Neural progenitor cell (in vitro differentiated cells): ENCODE results near the gene GADL1. TPM values are rescaled to one million over a fixed set of nuclear protein-coding genes. Genes with fewer than 3 reads are reported as not detected.

ENCODE experiments used
- DNase-seq: peaks from one replicate; pipeline ENCODE4 v3.0.0-alpha.2; 2016; ENCODE audit warnings: low spot score
- H2AFZ ChIP-seq: fragments of 200-600 bp; sonication (generic); replicated peaks from 2 replicates; pipeline ENCODE4 v1.6.1; 2016; ENCODE audit warnings: antibody characterized with exemption
- H3F3A ChIP-seq: fragments of 200-600 bp; sonication (generic); 2 replicates; pipeline ENCODE4 v1.6.1; 2016; ENCODE audit warnings: antibody characterized with exemption, low read depth
- H3K27ac ChIP-seq: fragments of 200-600 bp; sonication (generic); 2 replicates; pipeline ENCODE4 v1.5.1; 2016; ENCODE audit warnings: mild to moderate bottlenecking
- H3K27me3 ChIP-seq: fragments of 200-600 bp; sonication (generic); 2 replicates; pipeline ENCODE4 v1.6.1; 2016; ENCODE audit warnings: mild to moderate bottlenecking, moderate library complexity
- H3K36me3 ChIP-seq: fragments of 200-600 bp; sonication (generic); 2 replicates; pipeline ENCODE4 v1.5.1; 2016
- H3K4me1 ChIP-seq: fragments of 200-600 bp; sonication (generic); 2 replicates; pipeline ENCODE4 v1.6.1; 2016; ENCODE audit warnings: mixed run types
- H3K4me2 ChIP-seq: fragments of 200-600 bp; sonication (generic); 2 replicates; pipeline ENCODE4 v1.6.1; 2016
- H3K4me3 ChIP-seq: fragments of 200-600 bp; sonication (generic); 2 replicates; pipeline ENCODE4 v1.5.1; 2016
- H3K79me2 ChIP-seq: fragments of 200-600 bp; sonication (generic); 2 replicates; pipeline ENCODE4 v1.6.1; 2016; ENCODE audit warnings: low read depth
- H3K9ac ChIP-seq: fragments of 200-600 bp; sonication (generic); 2 replicates; pipeline ENCODE4 v1.6.1; 2016
- H3K9me3 ChIP-seq: fragments of 200-600 bp; sonication (generic); 2 replicates; pipeline ENCODE4 v1.5.1; 2016; ENCODE audit warnings: low read depth
- H4K20me1 ChIP-seq: fragments of 200-600 bp; sonication (generic); 2 replicates; pipeline ENCODE4 v1.6.1; 2016; ENCODE audit warnings: low read depth
- H3K27ac Mint-ChIP-seq: 3 replicates; pipeline ENCODE4 v1.8.0; 2021; ENCODE audit warnings: mixed read lengths
- H3K27me3 Mint-ChIP-seq: 2 replicates; pipeline ENCODE4 v1.8.0; 2022; ENCODE audit warnings: low read depth, mild to moderate bottlenecking, inconsistent platforms, moderate library complexity, mixed read lengths; ENCODE audit not compliant: insufficient read depth
- H3K36me3 Mint-ChIP-seq: 3 replicates; pipeline ENCODE4 v1.8.0; 2021; ENCODE audit warnings: mixed read lengths
- H3K4me1 Mint-ChIP-seq: 3 replicates; pipeline ENCODE4 v1.8.0; 2021; ENCODE audit warnings: mixed read lengths
- H3K4me3 Mint-ChIP-seq: 3 replicates; pipeline ENCODE4 v1.8.0; 2021; ENCODE audit warnings: mild to moderate bottlenecking, moderate library complexity, mixed read lengths
- H3K9me3 Mint-ChIP-seq: 3 replicates; pipeline ENCODE4 v1.8.0; 2020; ENCODE audit warnings: mixed read lengths
- EZH2 ChIP-seq: fragments of 200-600 bp; sonication (generic); IDR thresholded peaks from 2 replicates; pipeline ENCODE4 v1.6.1; 2017; ENCODE audit warnings: antibody characterized with exemption, mild to moderate bottlenecking, moderate library complexity
- EZH2phosphoT487 ChIP-seq: fragments of 200-600 bp; sonication (generic); IDR thresholded peaks from 2 replicates; pipeline ENCODE4 v1.6.1; 2017; ENCODE audit warnings: antibody characterized with exemption
- total RNA-seq: library from RNA; depleted of rRNA; stranded (reverse); fragments of >200 nt; gene quantifications from 2 replicates; pipeline ENCODE4 v1.2.3, GENCODE V29; 2015; ENCODE audit warnings: low replicate concordance
- TF ChIP-seq, protein P1 (sequence below): fragments of 200-600 bp; sonication (generic); IDR thresholded peaks from 2 replicates; pipeline ENCODE4 v1.5.1; 2017; ENCODE audit warnings: antibody characterized with exemption, mild to moderate bottlenecking

Gene GADL1
- total RNA-seq, 1 donor from 2014 or later: not detected

- no peak overlapping the region for H2AFZ ChIP-seq
- TF ChIP-seq EZH2phosphoT487 (no peak), EZH2 (no peak)
- TF ChIP-seq, protein P1, sequence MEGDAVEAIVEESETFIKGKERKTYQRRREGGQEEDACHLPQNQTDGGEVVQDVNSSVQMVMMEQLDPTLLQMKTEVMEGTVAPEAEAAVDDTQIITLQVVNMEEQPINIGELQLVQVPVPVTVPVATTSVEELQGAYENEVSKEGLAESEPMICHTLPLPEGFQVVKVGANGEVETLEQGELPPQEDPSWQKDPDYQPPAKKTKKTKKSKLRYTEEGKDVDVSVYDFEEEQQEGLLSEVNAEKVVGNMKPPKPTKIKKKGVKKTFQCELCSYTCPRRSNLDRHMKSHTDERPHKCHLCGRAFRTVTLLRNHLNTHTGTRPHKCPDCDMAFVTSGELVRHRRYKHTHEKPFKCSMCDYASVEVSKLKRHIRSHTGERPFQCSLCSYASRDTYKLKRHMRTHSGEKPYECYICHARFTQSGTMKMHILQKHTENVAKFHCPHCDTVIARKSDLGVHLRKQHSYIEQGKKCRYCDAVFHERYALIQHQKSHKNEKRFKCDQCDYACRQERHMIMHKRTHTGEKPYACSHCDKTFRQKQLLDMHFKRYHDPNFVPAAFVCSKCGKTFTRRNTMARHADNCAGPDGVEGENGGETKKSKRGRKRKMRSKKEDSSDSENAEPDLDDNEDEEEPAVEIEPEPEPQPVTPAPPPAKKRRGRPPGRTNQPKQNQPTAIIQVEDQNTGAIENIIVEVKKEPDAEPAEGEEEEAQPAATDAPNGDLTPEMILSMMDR: no peak
Measured at GRCh38 chr3:30872879-30873278, 21.6 kb downstream of the GADL1 start.

DNA sequence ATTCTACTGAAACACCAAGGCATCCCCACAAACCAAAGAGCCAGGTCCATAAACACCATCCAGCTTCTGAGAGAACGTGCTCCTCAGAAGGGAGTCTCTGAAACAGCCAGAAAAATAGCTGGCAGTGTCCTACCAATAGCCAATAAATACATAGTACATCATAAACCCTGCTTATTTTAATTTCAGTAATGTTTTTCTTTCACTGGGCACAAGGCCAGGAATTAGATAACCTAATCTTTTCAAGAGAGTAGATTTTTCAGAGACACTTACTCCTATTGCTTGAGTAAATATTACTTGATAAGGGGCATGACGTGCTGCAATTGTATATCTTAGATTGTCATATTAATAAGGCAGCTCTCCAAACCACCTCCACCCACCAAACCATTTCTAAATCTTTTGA lies 22.7 kb downstream of the GADL1 start:
- Histone ChIP-seq H3K36me3 (no peaks in the 10 kb centered on the region), H3K9ac (no peak overlapping the region), H3K4me1 (no peaks in the 10 kb centered on the region), H3K27me3 (no peaks in the 10 kb centered on the region), H3F3A (no peaks in the 10 kb centered on the region), H3K4me2 (no peak overlapping the region), H3K27ac (no peak overlapping the region), H2AFZ (no peak overlapping the region), H3K79me2 (no peaks in the 10 kb centered on the region), H4K20me1 (no peaks in the 10 kb centered on the region), H3K4me3 (no peak overlapping the region), H3K9me3 (no peaks in the 10 kb centered on the region)
- Mint-ChIP-seq H3K9me3 (no peaks in the 10 kb centered on the region), H3K27me3 (no peaks in the 10 kb centered on the region), H3K27ac (no peak overlapping the region), H3K4me1 (no peaks in the 10 kb centered on the region), H3K36me3 (no peaks in the 10 kb centered on the region), H3K4me3 (no peak overlapping the region)
- DNase-seq: no peak
- no peak for TF ChIP-seq EZH2phosphoT487
- no peak for TF ChIP-seq EZH2
- TF ChIP-seq, protein P1: no peak

More at GRCh38 chr3:30872879-30873278, 21.6 kb downstream of the GADL1 start:
- Histone ChIP-seq H3K36me3 (no peaks in the 10 kb centered on the region), H3K4me2 (no peak overlapping the region), H3K9ac (no peak overlapping the region), H3F3A (no peaks in the 10 kb centered on the region), H3K4me3 (no peak overlapping the region), H3K4me1 (no peaks in the 10 kb centered on the region), H3K9me3 (no peaks in the 10 kb centered on the region), H3K79me2 (no peaks in the 10 kb centered on the region), H3K27me3 (no peaks in the 10 kb centered on the region), H4K20me1 (no peaks in the 10 kb centered on the region), H3K27ac (no peak overlapping the region)
- Mint-ChIP-seq H3K4me1 (no peaks in the 10 kb centered on the region), H3K9me3 (no peaks in the 10 kb centered on the region), H3K36me3 (no peaks in the 10 kb centered on the region), H3K27me3 (no peaks in the 10 kb centered on the region), H3K4me3 (no peak overlapping the region), H3K27ac (no peak overlapping the region)
- DNase-seq: no peak

- Histone ChIP-seq H3K9ac (no peak overlapping the region), H2AFZ (no peak overlapping the region), H3K4me3 (no peak overlapping the region), H3K9me3 (no peaks in the 10 kb centered on the region), H3K4me1 (no peaks in the 10 kb centered on the region), H3K36me3 (no peaks in the 10 kb centered on the region), H3F3A (no peaks in the 10 kb centered on the region), H3K4me2 (no peak overlapping the region), H3K27ac (no peak overlapping the region), H3K27me3 (no peaks in the 10 kb centered on the region), H3K79me2 (no peaks in the 10 kb centered on the region), H4K20me1 (no peaks in the 10 kb centered on the region)
- DNase-seq: no peak
- H3K27me3 Mint-ChIP-seq: no peaks in the 10 kb centered on the region
- H3K4me3 Mint-ChIP-seq: no peak overlapping the region
- TF ChIP-seq EZH2: no peak
- no peak for TF ChIP-seq EZH2phosphoT487
- TF ChIP-seq, protein P1: no peak
- no peaks in the 10 kb centered on the region for H3K36me3 Mint-ChIP-seq
- H3K27ac Mint-ChIP-seq: no peak overlapping the region
- no peaks in the 10 kb centered on the region for H3K9me3 Mint-ChIP-seq
- no peaks in the 10 kb centered on the region for H3K4me1 Mint-ChIP-seq
Measured at GRCh38 chr3:30864836-30865235, 29.6 kb downstream of the GADL1 start.
